Common myeloid progenitor, CD34-positive (primary cell): ENCODE results near the gene CAMK1D.

Experiments used
- CTCF ChIA-PET: fragments of 350-600 bp; sonication (Branson Sonifier 250); formaldehyde crosslinking; loops from one replicate; lab custom pipeline; 2021; ENCODE audit warnings: antibody characterized with exemption; lab: Charles Lee
- POLR2A ChIA-PET: fragments of 350-600 bp; sonication (Branson Sonifier 250); formaldehyde crosslinking; loops from one replicate; lab custom pipeline; 2021; ENCODE audit warnings: antibody characterized with exemption; lab: Charles Lee
- DNase-seq, 3 donors: peaks; one replicate each; pipeline versions ENCODE4 v3.0.0 to v3.0.0-alpha.2; 2013
- H3K27ac ChIP-seq, 2 experiments: 1 replicate in 1 of 2; 2 replicates in 1 of 2; pipeline ENCODE4 v1.7.0; 2013; ENCODE audit warnings: inconsistent platforms in 2 of 2, low read length in 2 of 2, mild to moderate bottlenecking in 2 of 2, low read depth in 1 of 2, moderate library complexity in 1 of 2; ENCODE audit not compliant: severe bottlenecking in 2 of 2, insufficient read depth in 1 of 2, poor library complexity in 1 of 2
- H3K27me3 ChIP-seq, 5 experiments: replicated peaks in 2 of 5; 1 replicate in 3 of 5; 2 replicates in 2 of 5; pipeline versions ENCODE4 v1.6.1 to v1.7.0; 2013; ENCODE audit warnings: low read length in 4 of 5, mild to moderate bottlenecking in 2 of 5, moderate library complexity in 2 of 5, inconsistent platforms in 1 of 5; ENCODE audit not compliant: insufficient read depth in 5 of 5, control insufficient read depth in 4 of 5
- H3K36me3 ChIP-seq, 4 experiments: 1 replicate in 2 of 4; 2 replicates in 2 of 4; pipeline versions ENCODE4 v1.6.1 to v1.7.0; 2013; ENCODE audit warnings: low read length in 3 of 4, control low read depth in 1 of 4, mild to moderate bottlenecking in 1 of 4; ENCODE audit not compliant: control insufficient read depth in 4 of 4, insufficient read depth in 4 of 4
- H3K4me1 ChIP-seq, 4 experiments: 1 replicate in 3 of 4; 2 replicates in 1 of 4; pipeline versions ENCODE4 v1.6.1 to v1.7.1; 2013; ENCODE audit warnings: low read length in 3 of 4, mild to moderate bottlenecking in 3 of 4, control low read depth in 1 of 4, inconsistent platforms in 1 of 4, moderate library complexity in 1 of 4; ENCODE audit not compliant: control insufficient read depth in 4 of 4, insufficient read depth in 4 of 4; ENCODE audit errors: control extremely low read depth in 1 of 4
- H3K4me3 ChIP-seq, 7 experiments: 1 replicate in 4 of 7; 2 replicates in 3 of 7; pipeline versions ENCODE4 v1.5.1 to v1.7.0; 2013; ENCODE audit warnings: mild to moderate bottlenecking in 7 of 7, low read length in 6 of 7, moderate library complexity in 6 of 7, inconsistent platforms in 2 of 7, low read depth in 2 of 7, control low read depth in 1 of 7; ENCODE audit not compliant: insufficient read depth in 4 of 7, control insufficient read depth in 1 of 7; ENCODE audit errors: extremely low read depth in 1 of 7
- H3K9me3 ChIP-seq, 5 experiments: 1 replicate in 4 of 5; 2 replicates in 1 of 5; pipeline versions ENCODE4 v1.6.1 to v1.7.1; 2013; ENCODE audit warnings: low read length in 4 of 5, mild to moderate bottlenecking in 2 of 5, inconsistent platforms in 1 of 5, low read depth in 1 of 5, moderate library complexity in 1 of 5; ENCODE audit not compliant: control insufficient read depth in 4 of 5, insufficient read depth in 2 of 5; ENCODE audit errors: control extremely low read depth in 1 of 5
- WGBS: methylation state at CpG from one replicate; pipeline ENCODE4 v1.1.5; 2013; ENCODE audit not compliant: insufficient coverage; 5-methylcytosine and 5-hydroxymethylcytosine counted together

CAMK1D gene

GRCh38 chr10:12427276-12427675, 77.9 kb downstream of the CAMK1D start:
- 98% methylated on average over 6 of the region's 8 CpGs for WGBS
- no peaks in the 10 kb centered on the region for H3K9me3 ChIP-seq
- no peaks in the 10 kb centered on the region for H3K27me3 ChIP-seq
- peaks cover 0 to 4% (median 0%) of the 10 kb centered on the region in 4 experiments for H3K36me3 ChIP-seq
- no peak overlapping the region for H3K4me3 ChIP-seq
- no peak overlapping the region for H3K27ac ChIP-seq
- CTCF ChIA-PET = no interaction called here
- POLR2A ChIA-PET = no interaction called here
- H3K4me1 ChIP-seq = no peaks in the 10 kb centered on the region
- DNase-seq = no peak

- H3K27ac ChIP-seq = no peak overlapping the region
- ChIA-PET CTCF (interaction anchor here (0.6 kb wide), 2 partner anchors 10 to 186 kb away, joined by 3 read pairs; no protein-coding TSS in a partner anchor), POLR2A (no interaction called here)
- DNase-seq = no peak
- peaks cover 0 to 4% (median 0%) of the 10 kb centered on the region in 4 experiments for H3K36me3 ChIP-seq
- 95% methylated on average over 14 of the region's 16 CpGs for WGBS
- H3K27me3 ChIP-seq = no peaks in the 10 kb centered on the region
- no peaks in the 10 kb centered on the region for H3K9me3 ChIP-seq
- H3K4me3 ChIP-seq = no peak overlapping the region
- H3K4me1 ChIP-seq = no peaks in the 10 kb centered on the region
Observed at GRCh38 chr10:12428447-12429135, 79.2 kb downstream of the CAMK1D start.

GRCh38 chr10:12430406-12430982, 81.1 kb downstream of the CAMK1D start:
- Histone ChIP-seq H3K27me3 (no peaks in the 10 kb centered on the region), H3K4me1 (no peaks in the 10 kb centered on the region), H3K36me3 (no peaks in the 10 kb centered on the region), H3K4me3 (no peak overlapping the region), H3K9me3 (no peaks in the 10 kb centered on the region), H3K27ac (no peak overlapping the region)
- ChIA-PET CTCF (no interaction called here), POLR2A (no interaction called here)
- WGBS = 94% methylated on average over 8 of the region's 11 CpGs
- no peak for DNase-seq

- over 99% methylated on average over 13 of the region's 18 CpGs for WGBS
- H3K27me3 ChIP-seq = no peaks in the 10 kb centered on the region
- DNase-seq = no peak
- POLR2A ChIA-PET = no interaction called here
- CTCF ChIA-PET = no interaction called here
- H3K9me3 ChIP-seq = no peaks in the 10 kb centered on the region
- H3K36me3 ChIP-seq = no peaks in the 10 kb centered on the region
- no peak overlapping the region for H3K27ac ChIP-seq
- H3K4me3 ChIP-seq = no peak overlapping the region
- no peaks in the 10 kb centered on the region for H3K4me1 ChIP-seq
Observed at GRCh38 chr10:12431151-12432101, 82.1 kb downstream of the CAMK1D start.

- H3K4me3 ChIP-seq = no peak overlapping the region
- H3K36me3 ChIP-seq = no peaks in the 10 kb centered on the region
- DNase-seq = no peak
- H3K9me3 ChIP-seq = no peaks in the 10 kb centered on the region
- ChIA-PET CTCF (interaction anchor here (0.5 to 1.4 kb wide), 2 partner anchors 22 to 222 kb away, joined by 3 read pairs; no protein-coding TSS in a partner anchor), POLR2A (no interaction called here)
- no peak overlapping the region for H3K27ac ChIP-seq
- 98% methylated on average over 11 of the region's 13 CpGs for WGBS
- H3K4me1 ChIP-seq = no peaks in the 10 kb centered on the region
- H3K27me3 ChIP-seq = no peaks in the 10 kb centered on the region
Observed at GRCh38 chr10:12432402-12433189, 83.2 kb downstream of the CAMK1D start.

GRCh38 chr10:12434277-12434676, 84.9 kb downstream of the CAMK1D start:
- DNase-seq = no peak
- H3K4me3 ChIP-seq = no peak overlapping the region
- CTCF ChIA-PET = interaction anchor here (0.6 to 1.4 kb wide), 2 partner anchors 24 to 281 kb away, joined by 3 read pairs; no protein-coding TSS in a partner anchor
- peaks cover 0 to 2% (median 0%) of the 10 kb centered on the region in 4 experiments for H3K36me3 ChIP-seq
- POLR2A ChIA-PET = no interaction called here
- peaks cover 0 to 1% (median 0%) of the 10 kb centered on the region in 5 experiments for H3K9me3 ChIP-seq
- H3K27me3 ChIP-seq = no peaks in the 10 kb centered on the region
- H3K4me1 ChIP-seq = no peaks in the 10 kb centered on the region
- no peak overlapping the region for H3K27ac ChIP-seq
- 97% methylated on average over 6 of the region's 6 CpGs for WGBS
